ENCODE measurements around the gene MLLT3.

Gene MLLT3

DNA sequence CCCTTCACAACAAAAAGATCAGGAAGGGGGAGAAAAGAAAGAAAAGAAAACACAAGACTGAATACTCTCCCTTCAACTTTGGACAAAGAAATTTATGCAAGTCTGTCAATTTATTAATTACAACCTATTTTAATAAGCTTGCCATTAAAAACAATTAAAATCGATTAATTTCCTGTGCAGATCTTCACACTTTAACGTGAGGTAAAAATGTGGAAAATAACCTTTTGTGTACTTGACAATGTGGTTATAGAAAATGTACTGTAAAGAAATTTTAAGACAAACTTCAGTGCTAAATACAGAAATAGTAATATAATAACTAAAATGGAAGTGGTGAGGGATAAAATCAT lies 2.7 kb upstream of the MLLT3 start:
- no peak for DNase-seq (ENCODE audit: low spot score)

DNA sequence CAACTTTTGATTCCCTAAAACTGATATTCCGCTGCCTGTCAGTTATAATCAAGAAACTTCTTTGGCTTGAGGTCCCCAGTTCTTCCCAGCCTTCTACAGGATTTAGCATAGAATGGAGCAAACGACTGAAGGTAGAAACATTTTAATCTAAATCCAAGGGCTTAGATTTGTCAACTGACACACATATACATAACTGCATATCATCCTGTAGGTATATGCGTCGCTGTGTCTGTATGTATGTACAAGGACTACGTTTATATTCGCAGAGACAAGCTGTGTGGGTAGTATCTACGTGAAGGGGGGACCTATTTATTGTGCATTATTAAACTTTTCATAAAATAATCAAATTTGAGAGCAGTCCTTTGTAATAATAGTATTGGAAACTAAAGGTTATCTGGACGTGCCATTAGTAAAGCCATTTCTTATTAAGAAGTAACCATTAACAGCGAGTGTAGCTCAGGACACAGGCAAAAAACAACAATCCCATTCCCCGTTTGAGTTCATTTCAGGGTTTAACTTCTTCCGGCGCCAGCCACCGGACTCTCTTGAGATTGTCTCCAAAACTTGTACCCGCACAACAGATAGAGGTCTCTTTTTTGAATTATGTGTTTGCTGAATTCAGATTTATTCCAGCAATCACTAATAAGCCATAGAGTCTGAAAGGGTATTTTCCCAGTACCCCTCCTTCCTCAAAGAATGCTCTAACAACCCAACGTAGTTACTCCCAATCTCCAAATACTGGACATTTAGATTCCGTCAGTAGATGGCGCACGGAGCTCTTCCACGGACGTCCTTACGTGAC lies 2.1 kb upstream of the MLLT3 start:
- DNase-seq (ENCODE audit: low spot score), result peak; percentile 62

DNA sequence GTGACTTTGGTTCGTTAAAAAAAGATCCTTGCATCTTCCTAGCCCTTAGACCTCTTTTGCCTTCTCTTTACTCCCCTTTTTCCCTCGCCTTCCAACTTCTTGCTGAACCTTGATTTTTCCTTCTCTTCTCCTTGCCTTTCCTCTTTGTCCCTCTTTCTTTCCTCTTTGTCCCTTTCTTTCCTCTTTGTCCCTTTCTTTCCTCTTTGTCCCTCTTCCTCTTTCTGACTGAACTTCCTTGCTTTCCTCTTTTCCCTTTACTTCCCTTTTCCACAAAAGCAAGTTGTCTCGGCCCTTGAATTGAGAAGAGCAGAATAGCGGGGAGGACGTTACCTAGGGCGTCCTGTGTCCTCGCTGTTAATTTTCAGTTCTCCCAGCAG lies 1.4 kb upstream of the MLLT3 start:
- DNase-seq (ENCODE audit: low spot score), result no peak

DNA sequence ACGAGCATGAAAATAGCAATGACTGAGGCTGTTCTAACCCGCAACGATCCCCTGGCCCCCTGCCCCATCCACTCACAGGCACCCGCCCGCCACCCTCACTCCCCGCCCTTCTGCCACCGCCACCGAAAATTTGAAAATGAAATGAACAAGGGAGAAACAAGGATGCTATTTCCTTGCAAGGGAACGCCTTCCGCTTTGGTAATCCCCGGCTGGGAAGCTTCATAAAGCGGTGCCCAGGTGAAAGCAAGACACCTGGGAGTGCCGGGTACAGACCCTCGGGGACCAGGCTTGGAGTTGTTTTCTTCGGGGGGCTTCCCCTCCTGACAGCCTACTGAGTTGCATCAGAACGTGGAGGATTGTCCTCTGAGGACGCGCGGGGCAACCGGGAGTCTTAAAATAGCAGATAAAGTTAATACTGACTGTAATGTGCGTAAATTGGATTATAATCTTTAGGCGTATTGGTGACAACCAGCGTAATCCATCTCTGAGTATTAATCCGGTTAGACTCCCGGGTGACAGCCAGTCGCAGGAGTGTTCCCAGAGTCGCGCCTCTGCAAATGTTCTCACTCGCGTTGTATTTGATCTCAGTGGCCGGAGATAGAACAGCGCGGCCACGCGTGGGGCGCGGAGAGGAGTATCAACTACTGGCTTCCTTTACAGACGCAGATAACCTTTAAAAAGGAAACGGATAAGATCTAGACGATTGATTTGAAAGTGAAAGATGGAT lies 885 bp upstream of the MLLT3 start:
- peak; percentile 28 for DNase-seq (ENCODE audit: low spot score)

DNA sequence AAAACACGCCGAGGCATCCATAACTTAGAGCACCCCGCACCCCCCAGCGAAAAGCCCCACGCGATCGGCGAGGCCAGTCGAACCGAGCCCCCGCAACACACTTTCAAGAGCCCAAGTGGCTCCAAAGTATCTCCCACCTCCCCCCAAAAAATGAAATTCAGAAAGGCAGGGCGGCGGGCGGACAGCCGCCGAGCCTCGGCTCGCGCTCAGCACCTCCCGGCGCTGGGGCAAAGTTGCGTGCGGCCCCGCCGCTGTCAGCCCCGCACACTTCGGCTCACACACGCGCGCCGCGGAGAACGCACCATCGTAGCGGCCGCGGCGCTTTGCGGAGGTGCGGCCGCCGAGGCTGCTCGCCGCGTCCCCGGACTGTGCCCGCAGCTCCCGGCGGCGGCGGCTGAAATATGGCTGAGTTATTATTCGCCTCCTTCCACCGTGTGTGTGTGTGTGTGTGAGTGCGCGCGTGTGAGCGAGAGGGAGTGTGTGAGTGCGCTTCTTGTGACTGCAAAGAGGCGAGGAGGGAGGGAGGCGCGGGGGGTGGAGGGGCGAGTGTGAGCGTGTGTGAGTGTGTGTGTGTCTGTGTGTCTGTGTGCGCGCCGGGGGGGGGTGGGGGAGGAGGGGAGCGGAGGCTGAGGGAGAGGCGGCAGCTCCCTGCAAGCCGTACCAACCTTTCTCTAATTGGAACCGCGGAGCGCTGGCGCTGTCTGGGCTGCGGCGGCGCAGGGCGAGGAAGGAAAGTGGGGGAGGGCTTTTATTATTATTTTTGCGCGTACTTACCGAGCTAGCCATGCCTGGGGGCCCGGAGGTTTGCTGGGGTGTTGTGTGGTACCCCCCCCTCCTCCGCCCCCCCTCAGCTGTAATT lies 599 bp downstream of the MLLT3 start:
- peak; percentile 76 for DNase-seq (ENCODE audit: low spot score)

DNA sequence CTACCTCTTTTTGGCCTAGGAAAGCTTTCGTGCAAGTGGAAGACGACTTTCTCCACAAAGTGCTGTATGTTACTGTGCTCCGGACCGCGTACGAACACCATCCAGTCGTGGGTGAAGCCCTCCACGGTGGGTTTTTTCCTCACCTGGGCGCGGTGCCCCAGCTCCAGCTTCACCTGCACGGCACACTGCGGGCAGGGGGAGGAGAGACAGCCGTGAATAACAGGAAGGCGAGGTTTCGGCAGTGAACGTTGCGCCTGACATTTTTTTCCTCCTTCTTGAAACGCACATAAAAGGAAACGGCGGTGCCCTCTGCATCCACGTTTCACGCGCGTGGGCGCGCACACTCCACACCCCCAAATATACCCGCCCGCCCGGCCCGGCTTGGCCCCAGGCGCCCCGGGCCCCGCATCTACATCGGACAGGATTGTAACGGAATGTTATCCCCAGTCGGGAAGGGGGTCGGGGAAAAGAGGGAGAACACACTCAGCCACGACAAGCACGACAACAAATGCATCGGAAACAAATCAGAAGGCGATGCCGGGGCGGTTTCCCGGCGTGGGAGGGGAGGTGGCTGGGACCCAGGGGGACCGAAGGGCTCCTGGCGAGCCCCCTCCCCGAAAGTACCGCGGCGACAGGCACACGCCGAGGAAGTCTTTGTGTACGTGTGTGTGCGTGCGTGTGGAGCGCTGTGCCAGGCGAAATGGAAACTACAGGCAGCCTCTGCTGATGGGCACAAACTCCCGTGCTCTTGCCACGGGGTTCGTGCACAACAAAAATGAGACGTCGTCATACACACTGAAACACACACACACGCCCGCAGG lies 1.4 kb downstream of the MLLT3 start:
- peak; percentile 47 for DNase-seq (ENCODE audit: low spot score)

DNA sequence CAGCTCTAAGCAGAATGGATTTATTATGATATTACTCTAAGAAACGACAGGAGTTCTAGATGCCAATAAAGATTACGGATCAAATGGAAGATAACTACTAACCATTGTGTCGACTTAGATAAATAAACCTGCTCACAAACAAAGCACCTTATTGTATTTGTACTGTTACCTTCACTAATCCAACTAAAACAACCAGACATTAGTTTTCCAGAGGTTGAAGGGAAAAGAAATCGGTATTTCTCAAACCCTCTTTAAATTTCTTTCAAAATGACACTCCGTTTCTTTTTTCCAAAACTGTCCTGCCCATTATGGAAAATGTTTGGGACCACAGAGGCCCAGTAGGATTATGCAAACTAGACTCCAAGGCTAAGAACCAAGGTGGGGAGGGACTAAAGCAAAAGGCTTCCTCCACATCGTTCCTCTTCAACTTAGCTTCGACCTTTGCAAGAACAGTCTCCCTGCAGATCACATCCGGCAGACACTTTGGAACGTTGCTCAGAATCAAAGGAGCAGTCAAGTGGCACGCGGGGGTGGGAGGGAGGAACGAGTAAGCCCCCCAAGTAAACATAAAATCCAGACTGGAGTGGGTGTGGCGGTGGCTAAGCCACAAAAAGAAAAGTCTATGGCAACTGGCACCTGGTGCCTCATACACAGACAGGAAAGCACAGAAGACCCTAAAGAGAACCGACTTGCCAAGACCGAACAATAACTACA lies 2.7 kb downstream of the MLLT3 start:
- no peak for DNase-seq (ENCODE audit: low spot score)

DNA sequence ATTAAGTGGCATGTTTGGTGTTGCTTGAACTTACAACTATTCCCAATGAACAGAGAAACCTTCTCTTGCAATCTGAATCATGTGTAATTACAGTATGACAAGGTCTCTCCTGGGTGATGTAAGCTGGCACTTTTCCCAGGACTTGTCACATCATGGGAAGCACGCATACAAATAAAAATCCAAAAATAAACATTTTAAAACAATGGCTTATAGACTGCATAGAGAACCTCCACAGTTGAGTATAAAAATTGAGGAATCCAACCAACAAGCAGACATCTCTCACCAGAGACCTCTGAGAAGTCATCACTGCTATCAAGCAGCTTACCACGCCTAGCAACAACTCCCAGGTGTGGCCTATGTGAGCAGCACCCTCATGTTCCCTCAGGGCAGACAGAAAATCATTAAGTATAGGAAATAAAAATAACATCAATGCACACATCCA lies 3.9 kb downstream of the MLLT3 start:
- no peak for DNase-seq (ENCODE audit: low spot score)

DNA sequence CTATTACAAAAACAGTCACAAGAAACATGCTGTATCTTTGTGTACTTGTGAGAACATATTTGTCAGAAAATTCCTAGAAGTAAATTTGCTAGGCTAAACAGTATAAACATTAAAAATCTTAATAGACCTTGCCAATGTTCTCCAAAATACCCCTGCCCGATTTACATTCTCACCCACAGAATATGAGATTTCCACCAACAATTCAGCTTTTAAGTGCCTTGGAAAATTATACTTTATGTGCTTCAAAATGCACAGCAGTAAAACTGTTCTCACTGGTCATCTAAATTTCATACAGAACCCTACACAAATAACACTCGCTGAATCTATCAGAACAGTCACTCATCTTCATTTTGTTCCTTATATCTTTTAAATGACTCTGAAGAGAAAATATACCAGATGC lies 5.5 kb downstream of the MLLT3 start:
- no peak for DNase-seq (ENCODE audit: low spot score)

DNA sequence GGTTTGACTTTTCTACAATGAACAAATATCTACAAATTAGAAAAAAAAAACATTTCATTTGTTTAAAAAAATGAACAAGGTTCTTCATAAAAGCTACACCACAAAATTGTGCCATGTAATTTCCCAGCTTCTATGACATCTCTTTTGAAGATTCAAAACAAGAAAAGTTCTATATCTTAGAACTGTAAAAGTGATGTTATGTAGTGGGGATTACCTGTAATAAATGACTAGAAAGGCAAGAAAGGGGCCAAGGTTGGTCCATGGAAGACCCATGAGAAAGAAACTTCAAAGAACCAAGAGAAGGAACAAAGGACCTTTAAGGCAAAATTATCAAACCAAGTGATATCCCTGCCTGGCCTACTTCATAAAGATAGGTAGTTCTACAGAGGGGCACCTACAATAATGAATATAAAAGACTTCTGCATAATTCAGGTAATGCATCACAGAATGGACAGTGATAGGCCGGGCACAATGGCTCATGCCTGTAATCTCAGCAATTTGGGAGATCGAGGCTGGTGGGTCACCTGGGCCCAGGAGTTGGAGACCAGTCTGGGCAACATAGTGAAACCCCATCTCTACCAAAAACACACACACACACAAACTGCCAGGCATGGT lies 7.6 kb downstream of the MLLT3 start:
- no peak for DNase-seq (ENCODE audit: low spot score)

DNA sequence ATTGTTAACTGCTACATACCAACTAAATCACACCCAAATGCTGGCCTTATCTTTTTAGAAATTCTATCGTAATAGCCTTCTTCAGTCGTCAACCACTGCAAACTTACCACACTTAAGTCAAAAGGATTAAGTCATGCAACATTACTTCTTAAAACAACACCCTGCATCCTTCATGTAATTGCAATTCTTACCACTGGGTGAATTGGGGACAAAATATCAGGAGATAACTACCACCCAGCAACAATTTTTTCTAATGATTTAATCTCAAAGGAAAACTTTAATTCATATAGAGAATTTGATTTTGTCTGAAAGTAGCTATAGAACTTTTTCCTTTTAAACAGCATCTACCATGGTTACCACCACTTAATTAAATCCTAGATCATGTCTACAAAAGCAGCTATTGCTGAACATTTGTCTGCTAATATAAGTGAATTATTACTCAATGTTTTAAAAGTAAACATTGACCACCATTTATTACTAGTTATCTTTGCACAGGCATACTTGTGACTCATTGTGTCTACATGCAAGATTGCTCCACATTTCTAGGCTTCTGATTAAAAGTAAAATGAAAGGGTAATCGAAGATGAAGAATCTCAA lies 10.5 kb downstream of the MLLT3 start:
- peak; percentile 33 for DNase-seq (ENCODE audit: low spot score)

DNA sequence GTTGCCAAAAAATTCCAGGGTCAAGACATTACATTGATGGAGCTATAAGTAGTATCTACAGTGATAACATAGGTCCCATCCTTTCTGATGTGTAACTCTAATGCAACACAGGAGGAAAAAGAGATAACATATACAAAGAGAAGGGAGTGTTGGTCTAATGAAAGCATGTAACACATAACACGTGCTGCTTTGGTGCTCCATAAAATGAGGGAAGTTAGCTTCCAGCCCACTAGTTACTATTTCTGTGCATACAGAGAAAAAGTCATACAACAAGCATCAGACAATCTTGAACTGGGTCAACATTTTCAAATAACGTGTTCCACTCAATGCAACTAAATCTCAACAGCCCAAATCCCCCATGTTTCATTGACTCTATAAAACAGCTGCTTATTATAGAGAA lies 11.7 kb downstream of the MLLT3 start:
- DNase-seq (ENCODE audit: low spot score), result no peak

DNA sequence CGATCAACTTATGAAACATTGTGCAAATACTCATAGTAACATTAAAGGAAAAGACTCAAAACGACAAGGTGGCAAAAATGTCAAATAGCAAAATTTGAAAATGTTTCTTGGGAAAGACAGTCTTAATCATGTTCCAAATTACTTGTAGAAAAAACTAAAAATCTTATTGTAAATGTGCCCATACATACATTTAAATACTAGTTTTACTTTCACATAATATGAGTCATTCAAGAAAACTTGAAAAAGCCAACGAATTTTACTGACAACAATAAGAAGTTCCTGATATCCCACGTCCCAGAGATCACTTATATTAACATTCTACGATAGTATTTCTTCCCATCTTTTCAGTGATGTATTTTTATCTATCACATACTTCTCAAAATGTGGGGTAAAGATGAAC lies 13.7 kb downstream of the MLLT3 start:
- no peak for DNase-seq (ENCODE audit: low spot score)

DNA sequence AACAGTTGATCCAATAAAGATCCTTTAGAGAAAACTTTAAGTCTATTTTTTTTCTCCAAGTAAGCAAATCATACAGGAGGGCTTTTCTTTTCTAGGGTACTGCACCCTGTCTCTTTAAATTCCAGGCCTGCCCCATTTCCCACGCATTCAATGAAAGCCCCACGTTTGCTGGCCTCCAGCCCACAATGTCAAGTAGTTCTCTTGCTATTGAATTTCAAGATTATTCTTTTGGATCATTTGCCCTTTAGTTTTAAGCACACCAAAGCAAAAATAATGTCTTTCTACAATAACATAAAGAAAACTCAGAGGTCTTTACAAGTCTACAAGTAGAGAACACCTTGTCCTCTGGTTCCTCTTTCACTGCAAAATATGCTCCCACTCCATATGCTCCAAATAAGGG lies 15.6 kb downstream of the MLLT3 start:
- DNase-seq (ENCODE audit: low spot score), result no peak

DNA sequence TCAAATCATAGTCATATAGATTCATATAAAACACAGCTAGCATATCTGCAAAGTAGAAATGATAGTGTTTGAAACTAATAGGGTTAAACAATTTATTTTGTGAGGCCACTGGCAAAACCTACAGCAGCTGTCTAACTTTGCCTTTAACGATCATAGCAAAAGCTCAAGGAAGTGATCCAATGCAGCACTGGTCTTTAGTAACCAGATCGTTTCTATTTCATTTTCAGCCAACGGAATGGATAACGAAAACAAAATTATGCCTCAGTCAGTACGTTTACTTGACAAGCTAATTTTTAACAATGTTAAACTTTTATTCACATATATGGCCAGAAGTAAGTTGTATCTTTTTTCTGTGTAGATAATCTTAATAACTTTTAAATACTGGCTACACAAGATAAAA lies 17.7 kb downstream of the MLLT3 start:
- no peak for DNase-seq (ENCODE audit: low spot score)

DNA sequence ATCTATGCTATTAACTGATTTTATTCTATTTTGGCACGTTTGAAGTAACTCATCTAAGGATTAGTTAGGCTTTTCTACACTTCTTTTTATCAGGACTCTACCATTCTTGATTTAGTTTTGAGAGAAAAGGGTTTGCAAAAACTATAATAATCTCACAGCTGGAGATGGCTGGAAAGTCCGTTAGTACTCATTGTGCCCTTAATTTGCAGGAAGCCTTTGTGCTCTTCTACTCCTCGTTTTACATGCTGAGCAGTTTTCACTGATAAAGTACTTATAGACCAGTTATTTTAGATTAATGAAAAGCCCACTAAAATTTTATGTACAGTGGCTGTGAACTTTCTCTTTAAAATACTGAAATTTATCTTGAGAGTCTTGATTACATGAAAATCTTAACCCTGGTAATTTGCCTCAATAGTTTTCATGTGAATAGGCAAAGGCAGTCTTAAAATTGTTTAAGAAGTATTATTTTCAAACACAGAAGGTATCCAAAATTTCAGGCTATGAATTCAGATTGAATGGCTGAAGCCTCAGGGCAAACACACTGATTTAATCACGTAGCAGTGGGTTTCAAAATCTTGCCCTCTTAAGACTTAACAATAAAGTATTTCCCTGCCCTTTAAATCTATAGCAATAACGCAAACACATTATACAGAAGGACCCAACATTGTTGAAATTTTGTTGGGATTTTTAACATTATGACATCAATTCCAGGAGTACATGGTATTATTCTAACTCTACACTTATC lies 18.6 kb downstream of the MLLT3 start:
- DNase-seq (ENCODE audit: low spot score), result no peak

DNA sequence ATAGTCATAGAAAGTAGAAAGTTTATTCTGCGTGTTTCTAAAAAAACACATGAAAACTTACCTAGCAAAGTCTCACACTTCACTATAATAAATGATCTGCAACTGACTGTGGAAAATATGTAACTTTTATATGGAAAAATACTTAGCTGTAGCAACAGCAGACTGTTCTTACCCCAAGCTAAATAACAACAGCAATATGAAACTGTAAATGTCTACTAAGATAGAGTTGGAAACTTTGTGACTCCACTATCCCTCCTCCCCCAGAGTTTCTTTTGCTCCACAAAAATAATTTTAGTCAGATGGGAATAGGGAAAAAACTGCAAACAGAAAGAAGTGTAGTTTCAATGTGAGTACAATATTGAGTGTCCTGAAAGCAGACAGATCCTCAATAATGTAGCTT lies 21.0 kb downstream of the MLLT3 start:
- no peak for DNase-seq (ENCODE audit: low spot score)

DNA sequence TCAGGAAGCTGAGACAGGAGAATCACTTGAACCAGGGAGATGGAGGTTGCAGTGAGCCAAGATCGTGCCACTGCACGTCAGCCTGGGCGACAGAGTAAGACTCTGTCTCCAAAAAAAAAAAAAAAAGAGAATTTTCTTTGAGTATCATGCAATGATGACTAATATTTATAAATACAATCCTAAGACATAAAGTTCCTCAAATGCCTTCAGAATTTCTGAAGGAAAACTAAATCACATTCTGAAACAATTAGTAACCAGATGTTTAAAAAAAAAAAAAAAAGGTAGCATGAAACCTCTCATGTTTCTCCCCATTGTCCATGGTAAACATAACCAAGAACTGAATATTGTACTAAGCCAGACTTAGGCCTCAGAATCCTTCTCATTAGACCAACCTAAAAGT lies 23.1 kb downstream of the MLLT3 start:
- peak; percentile 31 for DNase-seq (ENCODE audit: low spot score)

DNA sequence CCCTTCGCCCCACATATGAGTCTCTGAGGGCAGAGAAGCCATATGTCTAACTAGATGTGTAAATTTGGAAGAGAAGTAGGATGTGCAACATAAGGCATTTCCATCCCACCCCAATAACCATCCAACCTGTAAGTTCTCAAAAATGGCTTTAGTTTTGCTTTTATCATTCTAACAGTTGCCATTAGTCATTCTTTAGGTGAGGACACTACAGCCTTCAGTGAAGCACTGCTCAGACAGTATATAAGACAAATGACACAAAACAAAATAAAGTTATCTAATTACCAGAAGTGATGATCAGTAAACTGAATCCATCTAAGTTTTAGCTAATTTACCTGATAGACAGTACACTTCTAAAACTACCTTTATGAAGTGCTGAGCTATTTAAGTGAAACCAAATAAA lies 23.9 kb downstream of the MLLT3 start:
- no peak for DNase-seq (ENCODE audit: low spot score)

DNA sequence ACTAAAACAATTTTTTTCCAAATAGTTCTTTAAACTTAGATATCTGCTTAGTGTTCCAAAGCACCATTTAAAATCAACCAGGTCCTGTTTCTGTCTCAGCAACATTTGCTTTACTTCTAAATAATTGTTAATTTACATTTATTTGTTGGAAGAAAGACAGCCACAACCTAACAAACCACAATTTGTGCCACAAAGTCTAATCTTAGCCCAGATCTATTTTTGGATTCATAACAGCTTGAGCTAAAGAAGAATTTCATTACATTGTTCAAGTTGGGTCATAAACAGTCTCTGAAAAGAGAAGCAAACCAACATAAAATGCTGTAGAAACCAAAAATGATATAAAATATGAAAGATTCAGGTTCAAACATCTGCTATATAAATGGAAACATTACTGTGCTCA lies 24.4 kb downstream of the MLLT3 start:
- DNase-seq (ENCODE audit: low spot score), result no peak

All from GM03348 (cell line).